Psoas muscle (tissue), 8 donors: ENCODE results near the gene WNT3A. TPM values are rescaled to one million over a fixed set of nuclear protein-coding genes. Genes with fewer than 3 reads are reported as not detected.

Source experiments
- ATAC-seq, 4 donors: fragments of 200-7000 bp; cut with Tn5 transposase; one replicate each; pipeline ENCODE4 v1.9.1; 2020; ENCODE audit warnings: moderate library complexity in 3 of 4, mild to moderate bottlenecking in 2 of 4
- DNase-seq, 2 donors: peaks; one replicate each; pipeline ENCODE4 v3.0.0-alpha.2; 2020
- H3K27ac ChIP-seq: fragments of 200-600 bp; one replicate; pipeline ENCODE4 v1.8.0; 2022
- H3K27me3 ChIP-seq, 3 donors: fragments of 200-600 bp in 1 of 3; one replicate each; pipeline versions ENCODE4 v1.6.1 to v1.8.0; 2013 to 2022; ENCODE audit warnings: low read length in 2 of 3, mild to moderate bottlenecking in 2 of 3, moderate library complexity in 1 of 3; ENCODE audit not compliant: insufficient read depth in 3 of 3
- H3K36me3 ChIP-seq, 2 donors: fragments of 200-600 bp in 1 of 2; one replicate each; pipeline versions ENCODE4 v1.6.1 to v1.8.0; 2013 to 2022; ENCODE audit warnings: low read depth in 1 of 2, mild to moderate bottlenecking in 1 of 2, moderate library complexity in 1 of 2; ENCODE audit not compliant: insufficient read depth in 1 of 2
- H3K4me1 ChIP-seq: fragments of 200-600 bp; one replicate; pipeline ENCODE4 v1.8.0; 2022
- H3K4me3 ChIP-seq: fragments of 200-600 bp; one replicate; pipeline ENCODE4 v1.8.0; 2022; ENCODE audit warnings: mild to moderate bottlenecking
- H3K9me3 ChIP-seq: fragments of 200-600 bp; one replicate; pipeline ENCODE4 v1.8.0; 2022
- WGBS, 3 donors: extraction: QIAGEN DNeasy Blood & Tissue Kit; methylation state at CpG; one replicate each; pipeline versions ENCODE4 v1.1.6 to v1.1.7; 2013; 5-methylcytosine and 5-hydroxymethylcytosine counted together
- intact Hi-C, 2 donors: fragments of 100-400 bp; cut with DNase I; formaldehyde crosslinking; loops; one replicate each; pipeline versions ENCODE4 v1.11.0 to v1.14.2; 2022
- polyA plus RNA-seq, 3 donors: library from polyadenylated mRNA; stranded (reverse); fragments of 200-250 nt; gene quantifications; one replicate each; pipeline ENCODE4 v1.2.3, GENCODE V29; 2013
- total RNA-seq, 4 donors: library from RNA; stranded (reverse); fragmentation: NEBNext Ultra II Directional in 2 of 4; extraction: Animal tissue kit (Norgen Biotek cat#: 25700) in 2 of 4; gene quantifications; one replicate each; pipeline versions ENCODE4 v1.2.1 to v1.2.4, GENCODE V29; 2021 to 2023
- TF ChIP-seq, protein P1 (sequence below): fragments of 200-600 bp; IDR thresholded peaks from one replicate; pipeline ENCODE4 v1.8.0; 2022; ENCODE audit warnings: antibody characterized with exemption
- donor health status: healthy with polysubstance abuse.
- donor health status: DM: no; HTN: no; CAD: no; lungs with moderate emphysema.
- donor health status: Bipolar disorder and iron deficiency.
- donor health status: healthy.
- donor health status: DM: yes; HTN: yes; CAD: no.
- donor health status: DM: no; HTN: no; CAD: no.
- donor health status: DM: no; HTN: no; CAD: no.
- donor health status: DM: yes; HTN: yes; CAD: no.

The WNT3A gene
- total and polyA plus RNA-seq, 7 donors = not detected

DNA sequence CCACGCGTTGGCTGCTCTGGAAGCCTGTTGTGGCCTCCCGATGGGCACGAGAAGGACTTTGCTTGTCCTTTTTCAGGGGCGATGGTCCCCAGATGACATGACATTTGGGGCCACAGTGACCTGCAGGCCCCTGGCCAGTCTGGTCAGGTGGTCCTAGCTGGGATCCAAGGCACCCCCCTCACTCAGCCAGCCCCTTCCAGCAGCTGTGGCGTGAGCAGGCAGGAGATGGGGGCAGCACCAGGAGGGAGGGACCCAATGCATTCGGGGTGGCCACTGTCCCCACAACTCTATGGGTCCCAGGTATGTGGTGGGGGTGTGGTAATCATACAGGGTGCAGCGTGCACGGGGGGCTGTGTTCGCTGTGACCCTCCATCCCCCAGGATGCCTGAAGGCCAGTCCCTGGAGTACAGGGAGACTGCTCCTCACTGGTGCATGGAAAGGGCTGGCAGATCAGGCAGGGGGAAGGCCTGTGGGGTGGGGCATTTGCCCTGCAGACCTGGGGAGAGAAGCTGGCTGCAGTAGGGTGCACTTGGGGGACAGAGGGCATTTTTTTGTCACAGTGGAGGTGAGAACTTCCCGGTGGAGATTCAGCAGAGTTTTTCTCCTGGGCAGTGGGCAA is 31.7 kb downstream of the WNT3A start:
- no peak overlapping the region for H3K27ac ChIP-seq
- TF ChIP-seq, protein P1, sequence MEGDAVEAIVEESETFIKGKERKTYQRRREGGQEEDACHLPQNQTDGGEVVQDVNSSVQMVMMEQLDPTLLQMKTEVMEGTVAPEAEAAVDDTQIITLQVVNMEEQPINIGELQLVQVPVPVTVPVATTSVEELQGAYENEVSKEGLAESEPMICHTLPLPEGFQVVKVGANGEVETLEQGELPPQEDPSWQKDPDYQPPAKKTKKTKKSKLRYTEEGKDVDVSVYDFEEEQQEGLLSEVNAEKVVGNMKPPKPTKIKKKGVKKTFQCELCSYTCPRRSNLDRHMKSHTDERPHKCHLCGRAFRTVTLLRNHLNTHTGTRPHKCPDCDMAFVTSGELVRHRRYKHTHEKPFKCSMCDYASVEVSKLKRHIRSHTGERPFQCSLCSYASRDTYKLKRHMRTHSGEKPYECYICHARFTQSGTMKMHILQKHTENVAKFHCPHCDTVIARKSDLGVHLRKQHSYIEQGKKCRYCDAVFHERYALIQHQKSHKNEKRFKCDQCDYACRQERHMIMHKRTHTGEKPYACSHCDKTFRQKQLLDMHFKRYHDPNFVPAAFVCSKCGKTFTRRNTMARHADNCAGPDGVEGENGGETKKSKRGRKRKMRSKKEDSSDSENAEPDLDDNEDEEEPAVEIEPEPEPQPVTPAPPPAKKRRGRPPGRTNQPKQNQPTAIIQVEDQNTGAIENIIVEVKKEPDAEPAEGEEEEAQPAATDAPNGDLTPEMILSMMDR = no peak
- intact Hi-C loops = no loop called here
- no peaks in the 10 kb centered on the region for H3K4me1 ChIP-seq
- peak in 1 of 2 donors; percentile 25 for DNase-seq
- no peaks in the 10 kb centered on the region for H3K36me3 ChIP-seq
- 77 to 85% (median 80%) methylated on average over 11 of the region's 11 CpGs for WGBS, 3 donors
- H3K4me3 ChIP-seq = no peak overlapping the region
- peaks cover under 1% of the 10 kb centered on the region for H3K9me3 ChIP-seq
- ATAC-seq = no peak
- H3K27me3 ChIP-seq = peaks cover 0 to 57% (median 20%) of the 10 kb centered on the region in 3 donors

DNA sequence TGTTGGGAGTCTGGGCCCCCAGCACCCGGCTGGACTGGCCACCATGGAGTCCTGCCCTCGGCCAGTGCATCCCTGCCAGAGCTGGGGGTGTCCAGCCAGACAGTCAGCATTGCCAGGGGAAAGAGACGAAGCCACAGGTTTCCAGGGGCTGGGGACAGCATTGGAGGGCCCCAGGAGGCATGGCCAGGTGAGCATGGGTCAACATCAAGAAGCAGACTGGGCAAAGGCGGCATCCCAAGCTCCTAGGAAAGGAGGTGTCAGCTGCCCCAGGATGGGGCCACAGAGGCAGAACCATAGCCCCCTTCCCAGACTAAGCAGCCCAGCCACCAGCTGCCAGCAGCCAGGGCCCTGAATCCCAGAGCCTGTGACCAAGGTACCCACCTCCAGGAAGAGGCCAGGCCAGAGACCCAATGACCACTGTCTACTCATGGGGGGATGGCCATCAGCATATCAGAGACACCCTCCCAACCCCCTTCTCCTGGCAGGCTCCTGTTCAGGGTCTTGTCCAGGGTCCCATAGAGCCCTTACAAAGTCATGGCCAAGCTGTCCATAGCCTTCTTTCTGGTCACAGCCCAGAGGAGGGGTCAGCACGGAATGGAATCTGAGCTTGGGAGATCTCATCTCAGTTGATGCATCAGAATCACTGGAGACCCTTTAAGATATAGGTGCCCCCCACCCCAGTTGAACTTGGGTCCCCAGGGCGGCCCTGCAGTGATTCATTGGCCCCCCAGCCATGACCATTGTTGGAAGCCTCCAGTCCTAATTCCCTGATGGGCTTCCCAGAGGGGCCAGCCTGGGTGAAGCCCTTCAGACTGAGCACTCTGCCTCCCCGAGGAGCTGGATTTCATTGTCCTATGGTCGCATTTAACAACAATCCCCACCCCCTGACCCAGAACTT is 32.5 kb downstream of the WNT3A start:
- 79 to 80% (median 80%) methylated on average over 8 of the region's 8 CpGs for WGBS, 3 donors
- no peak for ATAC-seq
- H3K4me3 ChIP-seq = no peak overlapping the region
- no peak overlapping the region for H3K27ac ChIP-seq
- no peaks in the 10 kb centered on the region for H3K9me3 ChIP-seq
- TF ChIP-seq, protein P1 = no peak
- peak in 1 of 2 donors; percentile 23 for DNase-seq
- H3K27me3 ChIP-seq = peaks cover 0 to 52% (median 20%) of the 10 kb centered on the region in 3 donors
- no peaks in the 10 kb centered on the region for H3K36me3 ChIP-seq
- no peaks in the 10 kb centered on the region for H3K4me1 ChIP-seq
- intact Hi-C loops = no loop called here

GRCh38 chr1:228039986-228040385 is 33.2 kb downstream of the WNT3A start:
- WGBS, 3 donors = 67 to 92% (median 73%) methylated on average over 3 of the region's 3 CpGs
- DNase-seq (peak in 1 of 2 donors; percentile 25), ATAC-seq (no peak)
- TF ChIP-seq, protein P1 = no peak
- H3K36me3 ChIP-seq = no peaks in the 10 kb centered on the region
- H3K27ac ChIP-seq = no peak overlapping the region
- no peaks in the 10 kb centered on the region for H3K4me1 ChIP-seq
- no peaks in the 10 kb centered on the region for H3K9me3 ChIP-seq
- intact Hi-C loops = no loop called here
- H3K27me3 ChIP-seq = peaks cover 0 to 52% (median 20%) of the 10 kb centered on the region in 3 donors
- no peak overlapping the region for H3K4me3 ChIP-seq

GRCh38 chr1:228041316-228041715 is 34.5 kb downstream of the WNT3A start:
- H3K4me1 ChIP-seq = no peaks in the 10 kb centered on the region
- TF ChIP-seq, protein P1 = no peak
- H3K4me3 ChIP-seq = no peak overlapping the region
- DNase-seq (no peak), ATAC-seq (no peak)
- no peaks in the 10 kb centered on the region for H3K9me3 ChIP-seq
- intact Hi-C loops = no loop called here
- H3K27me3 ChIP-seq = peaks cover 0 to 47% (median 20%) of the 10 kb centered on the region in 3 donors
- no peaks in the 10 kb centered on the region for H3K36me3 ChIP-seq
- WGBS, 3 donors = 63 to 93% (median 88%) methylated on average over 2 of the region's 2 CpGs
- no peak overlapping the region for H3K27ac ChIP-seq
